ENCODE results near the gene UBE2QL1. TPM values are rescaled to one million over a fixed set of nuclear protein-coding genes. Genes with fewer than 3 reads are reported as not detected.

The UBE2QL1 gene
- total and polyA plus RNA-seq, 4 donors = 9.3 to 60.1 (median 42.3) TPM

DNA sequence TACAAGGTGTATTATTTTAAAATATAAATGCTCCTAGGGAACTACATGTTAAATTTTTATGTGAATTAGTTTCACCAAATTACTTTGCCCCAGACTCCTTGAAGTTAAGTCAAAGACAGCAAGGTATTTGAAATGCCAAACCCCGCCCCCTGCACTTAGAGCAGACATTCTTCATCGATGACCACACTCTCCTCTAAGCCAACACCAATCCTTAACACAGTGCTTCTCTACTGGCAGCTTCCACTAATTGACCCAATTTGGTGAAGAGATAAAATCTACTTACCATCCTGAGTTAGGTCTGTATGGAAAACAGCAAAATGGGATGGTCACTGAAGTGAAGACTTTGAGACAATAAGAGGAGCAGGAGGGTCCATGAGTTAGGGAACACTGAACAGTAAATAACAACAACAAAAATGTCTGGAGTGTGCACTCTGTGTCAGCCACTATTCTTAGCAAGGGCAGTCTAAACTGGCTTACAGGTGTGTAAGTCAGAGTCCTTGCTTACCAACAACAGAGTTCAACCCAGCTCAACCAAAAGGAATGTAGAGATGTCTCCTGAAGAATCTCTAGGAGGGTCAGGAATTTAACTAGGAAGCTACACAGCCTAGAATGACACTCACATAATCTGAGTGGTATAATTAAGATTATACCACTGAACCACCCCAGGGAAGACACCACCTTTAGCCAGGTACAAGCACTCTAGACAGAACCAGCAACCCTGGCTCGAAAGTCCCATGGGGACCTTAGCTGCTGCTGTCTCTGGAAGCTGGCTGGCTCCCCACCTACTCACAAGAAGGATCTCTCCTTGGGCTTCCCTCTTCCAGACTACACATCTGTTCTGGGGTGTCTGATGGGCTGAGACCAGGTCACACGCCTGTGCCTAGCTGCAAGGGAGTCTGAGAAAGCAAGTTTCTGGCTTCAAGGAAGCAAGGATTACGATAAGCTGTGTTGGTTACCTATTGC lies 8.8 kb upstream of the UBE2QL1 start:
- no peak overlapping the region for H3K27ac ChIP-seq (ENCODE audit: low read depth, low read length)
- no peaks in the 10 kb centered on the region for H3K36me3 ChIP-seq (ENCODE audit: control insufficient read depth, insufficient read depth, low read length)
- DNase-seq (ENCODE audit: low read depth in 4 of 6, low spot score in 6 of 6) = no peak
- no CpG with 5 or more reads among the region's 5 CpGs for WGBS (ENCODE audit: insufficient coverage)
- no peaks in the 10 kb centered on the region for H3K4me1 ChIP-seq (ENCODE audit: control insufficient read depth, insufficient read depth, low read length)
- H3K9me3 ChIP-seq (ENCODE audit: control insufficient read depth, insufficient read depth, low read length) = peaks cover 1% of the 10 kb centered on the region
- H3K27me3 ChIP-seq (ENCODE audit: control insufficient read depth, insufficient read depth, low read length) = no peaks in the 10 kb centered on the region
- H3K4me3 ChIP-seq (ENCODE audit: low read depth, low read length) = no peak overlapping the region

DNA sequence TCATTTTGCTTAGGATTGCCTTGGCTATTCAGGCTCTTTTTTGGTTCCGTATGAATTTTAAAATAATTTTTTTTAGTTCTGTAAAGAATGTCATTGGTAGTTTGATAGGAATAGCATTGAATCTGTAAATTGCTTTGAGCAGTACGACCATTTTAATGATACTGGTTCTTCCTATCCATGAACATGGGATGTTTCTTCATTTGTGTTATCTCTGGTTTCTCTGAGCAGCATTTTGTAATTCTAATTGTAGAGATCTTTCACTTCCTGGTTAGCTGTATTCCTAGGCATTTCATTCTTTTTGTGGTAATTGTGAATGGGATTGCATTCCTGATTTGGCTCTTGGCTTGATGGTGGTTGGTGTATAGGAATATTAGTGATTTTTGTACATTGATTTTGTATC lies 6.3 kb upstream of the UBE2QL1 start:
- Histone ChIP-seq H3K27me3 (ENCODE audit: control insufficient read depth, insufficient read depth, low read length) (no peaks in the 10 kb centered on the region), H3K27ac (ENCODE audit: low read depth, low read length) (no peak overlapping the region), H3K4me3 (ENCODE audit: low read depth, low read length) (no peak overlapping the region), H3K36me3 (ENCODE audit: control insufficient read depth, insufficient read depth, low read length) (no peaks in the 10 kb centered on the region), H3K4me1 (ENCODE audit: control insufficient read depth, insufficient read depth, low read length) (no peaks in the 10 kb centered on the region), H3K9me3 (ENCODE audit: control insufficient read depth, insufficient read depth, low read length) (peaks cover 1% of the 10 kb centered on the region)
- no peak for DNase-seq (ENCODE audit: low read depth in 4 of 6, low spot score in 6 of 6)
- WGBS (ENCODE audit: insufficient coverage) = no CpG with 5 or more reads among the region's 2 CpGs

DNA sequence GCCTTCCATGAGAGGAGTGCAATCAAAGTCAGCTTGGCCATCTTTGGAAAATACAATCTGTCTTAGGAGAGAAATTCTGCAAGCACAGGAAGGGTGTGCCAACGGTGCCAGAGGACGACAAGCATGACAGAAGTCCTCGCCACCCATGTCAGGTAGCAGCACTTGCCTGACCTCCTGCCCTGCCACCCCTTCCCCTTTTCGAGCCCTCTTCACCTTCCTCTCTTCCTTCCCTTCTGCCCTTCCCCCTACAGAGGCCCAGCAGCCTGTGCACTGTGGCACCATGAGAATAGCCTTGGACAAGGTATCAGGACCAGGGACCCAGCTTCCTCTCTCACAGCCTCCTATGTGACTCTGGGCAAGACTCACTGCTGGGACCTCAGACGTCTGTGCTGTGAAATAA lies 5.3 kb upstream of the UBE2QL1 start:
- Histone ChIP-seq H3K36me3 (ENCODE audit: control insufficient read depth, insufficient read depth, low read length) (peaks cover 3% of the 10 kb centered on the region), H3K9me3 (ENCODE audit: control insufficient read depth, insufficient read depth, low read length) (peaks cover 1% of the 10 kb centered on the region), H3K27me3 (ENCODE audit: control insufficient read depth, insufficient read depth, low read length) (no peaks in the 10 kb centered on the region), H3K27ac (ENCODE audit: low read depth, low read length) (no peak overlapping the region), H3K4me3 (ENCODE audit: low read depth, low read length) (no peak overlapping the region), H3K4me1 (ENCODE audit: control insufficient read depth, insufficient read depth, low read length) (no peaks in the 10 kb centered on the region)
- 88% methylated on average over 5 of the region's 5 CpGs for WGBS (ENCODE audit: insufficient coverage)
- DNase-seq (ENCODE audit: low read depth in 4 of 6, low spot score in 6 of 6) = no peak

DNA sequence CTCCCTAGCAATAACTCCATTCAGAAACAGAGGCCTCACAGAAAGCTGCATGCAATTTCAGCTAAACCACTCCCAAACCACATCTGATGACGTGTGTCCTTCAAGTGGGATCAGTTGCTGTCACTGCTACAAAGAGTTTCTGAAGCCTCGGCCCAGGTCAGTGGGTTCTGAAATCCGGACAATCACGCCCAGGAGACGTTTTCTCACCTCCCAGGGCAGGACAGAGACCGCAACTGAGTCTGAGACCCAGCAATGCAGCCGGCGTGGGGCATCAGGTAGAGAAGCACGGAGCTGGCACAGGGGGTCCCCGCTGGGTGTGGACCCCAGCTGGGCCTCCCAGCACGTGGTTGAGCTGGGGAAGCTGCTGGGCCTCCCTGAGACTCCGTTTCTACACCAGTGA lies 2.6 kb upstream of the UBE2QL1 start:
- Histone ChIP-seq H3K36me3 (ENCODE audit: control insufficient read depth, insufficient read depth, low read length) (peaks cover 3% of the 10 kb centered on the region), H3K27ac (ENCODE audit: low read depth, low read length) (no peak overlapping the region), H3K4me1 (ENCODE audit: control insufficient read depth, insufficient read depth, low read length) (peaks cover 11% of the 10 kb centered on the region), H3K4me3 (ENCODE audit: low read depth, low read length) (no peak overlapping the region), H3K9me3 (ENCODE audit: control insufficient read depth, insufficient read depth, low read length) (peaks cover 1% of the 10 kb centered on the region), H3K27me3 (ENCODE audit: control insufficient read depth, insufficient read depth, low read length) (peaks cover 9% of the 10 kb centered on the region)
- 78% methylated on average over 12 of the region's 12 CpGs for WGBS (ENCODE audit: insufficient coverage)
- no peak for DNase-seq (ENCODE audit: low read depth in 4 of 6, low spot score in 6 of 6)

DNA sequence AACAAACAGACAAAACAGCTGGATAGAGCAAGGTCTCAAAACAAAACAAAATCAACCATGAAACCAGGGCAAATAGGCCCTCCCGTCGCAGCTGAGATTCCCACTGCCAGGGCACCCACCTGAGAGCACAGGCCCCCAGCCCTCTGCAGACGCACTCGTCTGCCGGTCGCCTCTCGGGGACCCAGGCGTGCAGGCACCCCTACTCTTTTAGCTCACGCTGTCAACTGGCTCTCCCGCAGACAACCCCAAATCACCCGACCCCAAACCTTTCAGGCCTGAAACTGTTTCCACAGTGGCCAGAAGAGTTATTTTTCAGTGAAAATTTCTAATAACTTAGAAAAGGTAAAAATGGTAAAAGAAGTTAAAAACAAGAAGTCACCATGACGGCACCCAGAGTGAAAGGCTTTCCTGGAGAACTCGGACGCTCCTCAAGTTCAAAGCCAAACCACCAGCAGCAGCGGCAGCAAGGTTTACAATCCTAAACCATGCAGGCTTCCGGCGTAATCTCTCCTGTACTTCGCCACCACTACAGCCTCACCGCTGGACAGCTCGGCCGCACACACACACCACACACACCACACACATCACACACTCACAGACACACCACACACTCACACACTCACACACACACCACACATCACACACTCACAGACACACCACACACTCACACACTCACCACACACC lies 1.9 kb upstream of the UBE2QL1 start:
- peaks cover 9% of the 10 kb centered on the region for H3K27me3 ChIP-seq (ENCODE audit: control insufficient read depth, insufficient read depth, low read length)
- DNase-seq (ENCODE audit: low read depth in 4 of 6, low spot score in 6 of 6) = no peak
- whole genome bisulfite sequencing (ENCODE audit: insufficient coverage) = 64% methylated on average over 19 of the region's 21 CpGs
- no peak overlapping the region for H3K4me3 ChIP-seq (ENCODE audit: low read depth, low read length)
- H3K4me1 ChIP-seq (ENCODE audit: control insufficient read depth, insufficient read depth, low read length) = peaks cover 11% of the 10 kb centered on the region
- H3K27ac ChIP-seq (ENCODE audit: low read depth, low read length) = no peak overlapping the region
- peaks cover 3% of the 10 kb centered on the region for H3K36me3 ChIP-seq (ENCODE audit: control insufficient read depth, insufficient read depth, low read length)
- peaks cover 1% of the 10 kb centered on the region for H3K9me3 ChIP-seq (ENCODE audit: control insufficient read depth, insufficient read depth, low read length)

DNA sequence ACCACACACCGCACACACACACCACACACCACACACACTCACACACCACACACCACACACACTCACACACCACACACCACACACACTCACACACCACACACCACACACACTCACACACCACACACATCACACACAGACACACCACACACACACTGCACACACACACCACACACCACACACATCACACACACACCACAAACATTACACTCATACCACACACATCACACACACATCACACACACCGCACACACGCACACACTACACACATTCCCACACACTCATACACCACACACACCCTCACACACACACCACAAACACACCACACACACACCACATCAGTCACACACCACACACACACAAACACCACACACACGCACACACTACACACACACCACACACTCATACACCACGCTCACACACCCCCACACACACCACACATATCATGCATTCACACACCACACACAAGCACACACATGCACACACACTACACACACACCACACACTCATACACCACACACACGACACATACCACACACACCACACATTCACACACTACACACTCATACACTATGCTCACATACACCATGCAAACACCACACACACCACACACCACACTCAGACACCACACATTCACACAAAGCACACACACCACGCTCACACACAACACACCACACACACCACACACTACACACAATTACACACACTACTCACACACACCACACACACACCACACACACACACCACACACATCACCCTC lies 1.1 kb upstream of the UBE2QL1 start:
- 93% methylated on average over 6 of the region's 7 CpGs for WGBS (ENCODE audit: insufficient coverage)
- H3K27me3 ChIP-seq (ENCODE audit: control insufficient read depth, insufficient read depth, low read length) = peaks cover 11% of the 10 kb centered on the region
- H3K36me3 ChIP-seq (ENCODE audit: control insufficient read depth, insufficient read depth, low read length) = peaks cover 3% of the 10 kb centered on the region
- H3K9me3 ChIP-seq (ENCODE audit: control insufficient read depth, insufficient read depth, low read length) = peaks cover 1% of the 10 kb centered on the region
- DNase-seq (ENCODE audit: low read depth in 4 of 6, low spot score in 6 of 6) = no peak
- H3K4me3 ChIP-seq (ENCODE audit: low read depth, low read length) = no peak overlapping the region
- H3K27ac ChIP-seq (ENCODE audit: low read depth, low read length) = no peak overlapping the region
- peaks cover 11% of the 10 kb centered on the region for H3K4me1 ChIP-seq (ENCODE audit: control insufficient read depth, insufficient read depth, low read length)

DNA sequence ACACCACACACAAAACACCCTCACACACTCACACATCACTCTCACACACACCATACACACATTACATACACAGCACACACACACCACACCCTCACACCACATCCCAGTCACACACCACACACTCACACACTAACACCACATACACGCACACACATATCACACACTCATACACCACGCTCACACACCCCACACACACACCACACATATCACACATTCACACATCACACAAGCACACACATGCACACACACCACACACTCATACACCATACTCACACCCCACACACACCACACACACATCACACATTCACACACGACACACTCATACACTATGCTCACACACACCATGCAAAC lies 543 bp upstream of the UBE2QL1 start:
- no peak overlapping the region for H3K4me3 ChIP-seq (ENCODE audit: low read depth, low read length)
- H3K4me1 ChIP-seq (ENCODE audit: control insufficient read depth, insufficient read depth, low read length) = peaks cover 16% of the 10 kb centered on the region

DNA sequence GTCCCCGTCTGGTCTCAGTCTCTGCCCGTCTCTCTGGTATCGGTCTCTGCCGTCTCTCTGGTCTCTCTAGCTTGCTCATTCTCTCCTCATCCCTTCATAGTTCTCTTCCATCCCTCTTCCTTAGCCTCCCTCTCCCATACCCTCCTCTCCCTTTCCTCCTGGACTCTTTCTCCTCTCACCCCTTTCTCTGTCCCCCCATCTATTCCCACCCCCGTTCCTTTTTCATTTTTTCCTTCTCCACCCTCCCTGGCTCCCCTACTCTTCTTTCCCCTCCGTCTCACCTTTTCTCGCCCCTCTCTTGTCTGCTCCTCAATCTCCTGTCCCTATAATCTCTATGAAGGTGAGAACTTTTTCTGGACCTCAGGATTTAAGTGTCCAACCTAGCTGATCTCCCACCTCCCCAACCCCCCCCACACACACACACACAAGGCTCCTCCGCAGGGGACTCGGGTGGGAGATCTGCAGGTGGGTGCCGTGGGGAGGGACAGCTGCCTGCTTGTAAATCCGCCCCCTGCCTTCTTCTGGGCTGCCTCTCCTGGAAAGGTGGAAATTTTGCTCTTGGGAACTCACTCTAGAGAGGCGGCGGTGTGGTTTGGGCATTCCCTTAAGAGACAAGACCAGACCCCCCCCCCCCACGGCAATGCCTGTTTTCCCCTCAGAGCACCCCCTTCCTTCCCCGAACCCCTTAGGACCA lies 953 bp downstream of the UBE2QL1 start:
- Histone ChIP-seq H3K4me3 (ENCODE audit: low read depth, low read length) (peak overlapping the region; percentile 58), H3K9me3 (ENCODE audit: control insufficient read depth, insufficient read depth, low read length) (no peaks in the 10 kb centered on the region), H3K27me3 (ENCODE audit: control insufficient read depth, insufficient read depth, low read length) (peaks cover 13% of the 10 kb centered on the region), H3K36me3 (ENCODE audit: control insufficient read depth, insufficient read depth, low read length) (peaks cover 3% of the 10 kb centered on the region), H3K4me1 (ENCODE audit: control insufficient read depth, insufficient read depth, low read length) (peaks cover 16% of the 10 kb centered on the region), H3K27ac (ENCODE audit: low read depth, low read length) (no peak overlapping the region)
- DNase-seq (ENCODE audit: low read depth in 4 of 6, low spot score in 6 of 6) = no peak
- WGBS (ENCODE audit: insufficient coverage) = 6% methylated on average over 9 of the region's 15 CpGs

More for the DNA sequence above, 543 bp upstream of the UBE2QL1 start:
- 93% methylated on average over 3 of the region's 3 CpGs for WGBS (ENCODE audit: insufficient coverage)
- Histone ChIP-seq H3K9me3 (ENCODE audit: control insufficient read depth, insufficient read depth, low read length) (peaks cover 1% of the 10 kb centered on the region), H3K27ac (ENCODE audit: low read depth, low read length) (no peak overlapping the region), H3K36me3 (ENCODE audit: control insufficient read depth, insufficient read depth, low read length) (peaks cover 3% of the 10 kb centered on the region), H3K27me3 (ENCODE audit: control insufficient read depth, insufficient read depth, low read length) (peaks cover 13% of the 10 kb centered on the region)
- DNase-seq (ENCODE audit: low read depth in 4 of 6, low spot score in 6 of 6) = no peak

DNA sequence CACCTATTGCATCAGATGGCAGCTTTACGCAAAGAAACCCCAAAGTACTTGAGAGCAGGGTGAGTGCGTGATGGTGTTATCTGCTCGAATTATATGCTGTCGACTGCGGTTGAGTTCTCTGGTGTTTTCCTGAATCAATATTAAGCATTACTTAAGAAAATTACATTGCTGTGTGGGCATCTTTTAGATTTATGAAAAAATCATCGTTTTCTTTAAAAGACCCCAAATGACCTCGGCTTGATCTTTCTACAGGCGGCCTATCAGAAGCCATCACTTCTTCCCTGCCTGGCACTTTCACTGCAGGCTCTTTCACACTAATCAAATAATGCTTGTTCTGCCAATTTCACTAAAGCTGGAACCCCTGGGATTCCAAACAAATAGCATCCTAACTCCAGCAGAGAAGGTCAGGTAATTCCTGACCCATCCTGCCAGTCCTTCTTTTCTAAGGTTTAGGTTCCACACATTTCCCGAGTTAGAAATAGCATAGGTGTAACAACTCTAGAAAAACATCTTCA lies 1.7 kb downstream of the UBE2QL1 start:
- Histone ChIP-seq H3K4me1 (ENCODE audit: control insufficient read depth, insufficient read depth, low read length) (peaks cover 16% of the 10 kb centered on the region), H3K27me3 (ENCODE audit: control insufficient read depth, insufficient read depth, low read length) (peaks cover 13% of the 10 kb centered on the region), H3K36me3 (ENCODE audit: control insufficient read depth, insufficient read depth, low read length) (peaks cover 3% of the 10 kb centered on the region), H3K4me3 (ENCODE audit: low read depth, low read length) (peak overlapping the region; percentile 58), H3K27ac (ENCODE audit: low read depth, low read length) (no peak overlapping the region), H3K9me3 (ENCODE audit: control insufficient read depth, insufficient read depth, low read length) (no peaks in the 10 kb centered on the region)
- WGBS (ENCODE audit: insufficient coverage) = 23% methylated on average over 2 of the region's 9 CpGs
- DNase-seq (ENCODE audit: low read depth in 4 of 6, low spot score in 6 of 6) = peak in 1 of 6 donors; percentile 66
